Neural cell (in vitro differentiated cells): ENCODE data around the gene CCDC69. TPM values are rescaled to one million over a fixed set of nuclear protein-coding genes. Genes with fewer than 3 reads are reported as not detected.

Experiments
- H2AFZ ChIP-seq: fragments of 200-600, 300-800 bp; sonication (generic), shearing (Covaris generic); 2 replicates; pipeline ENCODE4 v1.6.0; 2014; ENCODE audit warnings: low read depth, mild to moderate bottlenecking, antibody characterized with exemption, low read length, moderate library complexity
- H3F3A ChIP-seq: fragments of 200-600 bp; shearing (Covaris generic); 2 replicates; pipeline ENCODE4 v1.6.1; 2016; ENCODE audit warnings: mild to moderate bottlenecking, moderate library complexity, mixed read lengths, antibody characterized with exemption, low read length; ENCODE audit not compliant: insufficient read depth, poor library complexity, severe bottlenecking
- H3K27ac ChIP-seq: fragments of 200-600, 300-800 bp; sonication (generic), shearing (Covaris generic); 2 replicates; pipeline ENCODE4 v1.5.1; 2014; ENCODE audit warnings: mild to moderate bottlenecking, low read length, moderate library complexity
- H3K27me3 ChIP-seq: fragments of 300-800, 200-600 bp; sonication (generic), shearing (Covaris generic); 2 replicates; pipeline ENCODE4 v1.6.0; 2014; ENCODE audit warnings: mild to moderate bottlenecking, low read depth, low read length, moderate library complexity; ENCODE audit not compliant: insufficient read depth
- H3K36me3 ChIP-seq: fragments of 300-800, 200-600 bp; sonication (generic), shearing (Covaris generic); 2 replicates; pipeline ENCODE4 v1.5.1; 2014; ENCODE audit warnings: mild to moderate bottlenecking, antibody characterized with exemption, low read length, moderate library complexity; ENCODE audit not compliant: insufficient read depth
- H3K4me2 ChIP-seq: fragments of 300-800, 200-600 bp; sonication (generic), shearing (Covaris generic); 2 replicates; pipeline ENCODE4 v1.6.0; 2014; ENCODE audit warnings: mild to moderate bottlenecking, low read length
- H3K4me3 ChIP-seq: fragments of 300-800, 200-600 bp; sonication (generic), shearing (Covaris generic); 2 replicates; pipeline ENCODE4 v1.5.1; 2014; ENCODE audit warnings: mild to moderate bottlenecking, low read length, moderate library complexity
- H3K79me2 ChIP-seq: fragments of 200-600 bp; shearing (Covaris generic); replicated peaks from 2 replicates; pipeline ENCODE4 v1.6.0; 2014; ENCODE audit warnings: mild to moderate bottlenecking, low read length, moderate library complexity; ENCODE audit not compliant: insufficient read depth
- H3K9ac ChIP-seq: fragments of 300-800, 200-600 bp; sonication (generic), shearing (Covaris generic); 2 replicates; pipeline ENCODE4 v1.6.1; 2016; ENCODE audit warnings: mild to moderate bottlenecking, low read length, mixed read lengths
- H3K9me2 ChIP-seq: fragments of 200-600 bp; shearing (Covaris generic); 2 replicates; pipeline ENCODE4 v1.6.1; 2016; ENCODE audit warnings: mild to moderate bottlenecking, low read length, mixed read lengths; ENCODE audit not compliant: insufficient read depth
- H3K9me3 ChIP-seq: fragments of 200-600, 300-800 bp; sonication (generic), shearing (Covaris generic); 2 replicates; pipeline ENCODE4 v1.6.1; 2016; ENCODE audit warnings: mild to moderate bottlenecking, mixed run types, low read length, moderate library complexity, mixed read lengths
- H4K20me1 ChIP-seq: fragments of 200-600 bp; shearing (Covaris generic); 2 replicates; pipeline ENCODE4 v1.6.1; 2016; ENCODE audit warnings: mild to moderate bottlenecking, mixed run types; ENCODE audit not compliant: insufficient read depth
- CTCF ChIP-seq: fragments of 450-650 bp; IDR thresholded peaks from 2 replicates; pipeline ENCODE4 v1.5.1; 2014; ENCODE audit warnings: antibody characterized with exemption, mild to moderate bottlenecking, moderate library complexity; ENCODE audit not compliant: poor library complexity, severe bottlenecking
- EP300 ChIP-seq: fragments of 450-650 bp; conservative IDR thresholded peaks from 2 replicates; pipeline ENCODE4 v1.6.1; 2014; ENCODE audit warnings: antibody characterized with exemption, mild to moderate bottlenecking, moderate library complexity; ENCODE audit not compliant: poor library complexity, severe bottlenecking
- EZH2 ChIP-seq: fragments of 200-600, 300-800 bp; shearing (Covaris generic), sonication (generic); IDR thresholded peaks from 2 replicates; pipeline ENCODE4 v1.6.1; 2014; ENCODE audit warnings: antibody characterized with exemption, low read length, borderline replicate concordance, mild to moderate bottlenecking; ENCODE audit not compliant: insufficient read depth, poor library complexity, severe bottlenecking
- MXI1 ChIP-seq: fragments of 450-650 bp; conservative IDR thresholded peaks from 2 replicates; pipeline ENCODE4 v1.6.1; 2014; ENCODE audit warnings: antibody characterized with exemption, mild to moderate bottlenecking; ENCODE audit not compliant: poor library complexity, severe bottlenecking
- POLR2AphosphoS5 ChIP-seq: IDR thresholded peaks from 2 replicates; pipeline ENCODE4 v1.6.1; 2012
- RAD21 ChIP-seq: fragments of 450-650 bp; conservative IDR thresholded peaks from 2 replicates; pipeline ENCODE4 v1.6.1; 2014; ENCODE audit warnings: antibody characterized with exemption, mild to moderate bottlenecking, moderate library complexity
- REST ChIP-seq: IDR thresholded peaks from 2 replicates; pipeline ENCODE4 v1.6.1; 2012; ENCODE audit warnings: borderline replicate concordance
- SMC3 ChIP-seq: fragments of 450-650 bp; conservative IDR thresholded peaks from 2 replicates; pipeline ENCODE4 v1.6.1; 2014; ENCODE audit warnings: antibody characterized with exemption, mild to moderate bottlenecking, moderate library complexity; ENCODE audit not compliant: poor library complexity
- TAF1 ChIP-seq: IDR thresholded peaks from 2 replicates; pipeline ENCODE4 v1.6.1; 2012; ENCODE audit warnings: low read depth
- polyA plus RNA-seq: library from polyadenylated mRNA; depleted of rRNA; stranded (reverse); fragments of >200 nt; gene quantifications from 2 replicates; pipeline ENCODE4 v1.2.3, GENCODE V29; 2014

CCDC69 gene
- polyA plus RNA-seq, 1 donor from 2014 or later, result not detected

GRCh38 chr5:151192626-151193025 is 31.3 kb downstream of the CCDC69 start:
- H4K20me1 ChIP-seq, result no peaks in the 10 kb centered on the region
- no peak overlapping the region for H3K9ac ChIP-seq
- TF ChIP-seq EZH2, result no peak
- no peak for TF ChIP-seq MXI1
- no peak for TF ChIP-seq RAD21
- no peak for TF ChIP-seq REST
- no peak for TF ChIP-seq TAF1
- TF ChIP-seq CTCF, result no peak
- TF ChIP-seq EP300, result no peak
- no peak for TF ChIP-seq SMC3
- no peak for TF ChIP-seq POLR2AphosphoS5
- no peak overlapping the region for H3K27ac ChIP-seq
- H2AFZ ChIP-seq, result no peak overlapping the region
- H3K36me3 ChIP-seq, result no peaks in the 10 kb centered on the region
- H3K79me2 ChIP-seq, result no peaks in the 10 kb centered on the region
- H3F3A ChIP-seq, result no peaks in the 10 kb centered on the region
- no peaks in the 10 kb centered on the region for H3K9me3 ChIP-seq
- H3K9me2 ChIP-seq, result no peaks in the 10 kb centered on the region
- no peaks in the 10 kb centered on the region for H3K27me3 ChIP-seq
- no peak overlapping the region for H3K4me2 ChIP-seq
- H3K4me3 ChIP-seq, result no peak overlapping the region

- H3K9me2 ChIP-seq, result no peaks in the 10 kb centered on the region
- no peaks in the 10 kb centered on the region for H3K79me2 ChIP-seq
- H2AFZ ChIP-seq, result no peak overlapping the region
- H3K4me2 ChIP-seq, result no peak overlapping the region
- no peak overlapping the region for H3K4me3 ChIP-seq
- H3F3A ChIP-seq, result no peaks in the 10 kb centered on the region
- H3K9ac ChIP-seq, result no peak overlapping the region
- H3K27ac ChIP-seq, result no peak overlapping the region
- no peaks in the 10 kb centered on the region for H3K36me3 ChIP-seq
- H3K27me3 ChIP-seq, result no peaks in the 10 kb centered on the region
- H4K20me1 ChIP-seq, result no peaks in the 10 kb centered on the region
- no peaks in the 10 kb centered on the region for H3K9me3 ChIP-seq
- TF ChIP-seq REST (no peak), EZH2 (no peak), RAD21 (no peak), CTCF (no peak), MXI1 (no peak), SMC3 (no peak), EP300 (no peak), POLR2AphosphoS5 (no peak), TAF1 (no peak)
Measured at GRCh38 chr5:151191661-151192060, 32.2 kb downstream of the CCDC69 start.
